Fibroblast of mammary gland (primary cell): ENCODE data around the gene PEX16.

Source experiments
- DNase-seq: peaks from one replicate; pipeline ENCODE4 v3.0.0-alpha.2; 2010; ENCODE audit warnings: low read depth
- H3K4me3 ChIP-seq: 2 replicates; pipeline ENCODE4 v1.5.1; 2011; ENCODE audit warnings: low read depth, mild to moderate bottlenecking, low read length, moderate library complexity; ENCODE audit not compliant: control insufficient read depth
- CTCF ChIP-seq: conservative IDR thresholded peaks from 2 replicates; pipeline ENCODE4 v1.5.1; 2011; ENCODE audit warnings: low read depth, low read length, inconsistent platforms; ENCODE audit not compliant: control insufficient read depth, insufficient read depth

The PEX16 gene

GRCh38 chr11:45917623-45918330, at the start of gene PEX16:
TSS of gene PEX16 (minus strand) at chr11:45917877. CDS start at chr11:45917811, 66 bp downstream.
- TF ChIP-seq CTCF: no peak
- peak within 1 kb of the TSS; percentile 65 for H3K4me3 ChIP-seq
- DNase-seq: peak; percentile 100

DNA sequence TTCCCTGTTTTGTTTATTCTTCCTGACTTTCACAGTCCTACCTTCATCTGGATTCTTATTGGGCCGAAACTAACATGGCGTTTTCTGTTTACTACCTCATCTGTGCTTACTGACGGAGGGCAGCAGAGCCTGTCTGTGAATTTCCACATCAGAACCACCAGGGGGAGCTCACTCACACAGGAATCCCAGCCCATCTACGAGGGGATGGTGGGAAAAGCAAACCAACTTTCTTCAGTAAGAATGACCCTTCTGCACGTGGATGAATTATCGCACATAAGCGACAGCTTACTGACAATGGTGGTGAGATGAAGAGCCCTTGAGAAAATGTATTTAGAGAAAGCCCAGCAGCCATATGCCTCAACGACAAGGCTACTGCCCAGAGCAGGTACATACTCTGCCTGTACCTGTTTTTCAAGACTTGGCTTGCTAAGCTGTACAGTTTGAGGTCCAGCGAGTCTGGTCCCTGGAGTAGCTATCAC, 47.3 kb upstream of the PEX16 start:
- TF ChIP-seq CTCF: peak; percentile 96
- DNase-seq: peak; percentile 81
- no peak overlapping the region for H3K4me3 ChIP-seq

- DNase-seq: no peak
- no peak for TF ChIP-seq CTCF
- no peak overlapping the region for H3K4me3 ChIP-seq
These were observed 44.1 kb upstream of the PEX16 start for GRCh38 chr11:45961751-45962240.

DNA sequence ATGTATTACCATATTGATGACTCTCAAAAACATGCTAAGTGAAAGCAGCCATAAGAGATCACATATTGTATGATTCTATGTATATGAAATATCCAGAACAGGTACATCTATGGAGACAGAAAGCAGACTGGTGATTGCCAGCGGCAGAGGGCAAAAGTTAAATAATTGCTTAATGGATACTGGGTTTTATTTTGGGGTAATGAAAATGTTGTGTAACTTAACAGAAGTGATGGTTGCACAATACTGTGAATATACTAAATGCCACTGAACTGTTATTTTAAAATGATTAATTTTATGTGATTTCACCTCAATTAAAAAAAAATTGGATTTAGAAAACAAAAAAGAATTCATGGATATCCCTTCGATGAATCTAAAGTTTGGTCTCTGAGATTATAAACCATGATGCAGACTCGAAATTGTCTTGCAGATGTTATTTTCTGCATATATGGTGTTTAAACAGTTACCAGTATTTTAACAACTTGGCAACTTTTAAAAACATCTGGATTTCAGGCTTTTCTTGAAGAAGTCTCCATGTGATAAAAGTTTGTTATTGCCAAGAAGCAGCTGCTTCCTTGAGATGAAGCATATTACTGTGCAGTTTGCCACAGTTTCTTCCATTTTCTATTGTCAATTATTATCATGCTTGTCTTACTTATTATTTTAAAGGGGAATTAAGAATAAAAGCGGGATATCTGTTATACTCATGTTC, 42.9 kb upstream of the PEX16 start:
- peak; percentile 39 for DNase-seq
- no peak overlapping the region for H3K4me3 ChIP-seq
- TF ChIP-seq CTCF: no peak

DNA sequence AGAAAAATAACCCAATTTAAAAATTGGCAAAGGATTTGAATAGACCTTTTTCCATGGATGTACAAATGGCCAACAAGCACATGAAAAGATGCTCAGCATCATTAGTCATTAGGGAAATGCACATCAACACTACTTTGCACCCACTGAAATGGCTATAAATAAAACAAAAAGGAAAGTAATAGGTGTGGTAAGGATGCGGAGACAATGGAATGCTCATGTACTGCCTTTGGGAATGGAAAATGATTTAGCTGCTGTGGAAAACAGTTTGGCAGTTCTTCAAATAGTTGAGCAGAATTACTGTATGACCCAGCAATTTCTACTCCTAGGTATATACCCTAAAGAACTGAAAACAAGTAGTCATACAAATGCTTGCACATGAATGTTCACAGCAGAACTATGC, 42.2 kb upstream of the PEX16 start:
- no peak overlapping the region for H3K4me3 ChIP-seq
- no peak for TF ChIP-seq CTCF
- peak; percentile 80 for DNase-seq

GRCh38 chr11:45949992-45950407, 32.3 kb upstream of the PEX16 start:
- no peak overlapping the region for H3K4me3 ChIP-seq
- no peak for TF ChIP-seq CTCF
- peak; percentile 22 for DNase-seq
